ENCODE data around the gene INTS1. TPM values are rescaled to one million over a fixed set of nuclear protein-coding genes. Genes with fewer than 3 reads are reported as not detected.
A peak's percentile ranks its signal among the peaks of the same experiment; 100 is the strongest.

INTS1 gene, protein sequence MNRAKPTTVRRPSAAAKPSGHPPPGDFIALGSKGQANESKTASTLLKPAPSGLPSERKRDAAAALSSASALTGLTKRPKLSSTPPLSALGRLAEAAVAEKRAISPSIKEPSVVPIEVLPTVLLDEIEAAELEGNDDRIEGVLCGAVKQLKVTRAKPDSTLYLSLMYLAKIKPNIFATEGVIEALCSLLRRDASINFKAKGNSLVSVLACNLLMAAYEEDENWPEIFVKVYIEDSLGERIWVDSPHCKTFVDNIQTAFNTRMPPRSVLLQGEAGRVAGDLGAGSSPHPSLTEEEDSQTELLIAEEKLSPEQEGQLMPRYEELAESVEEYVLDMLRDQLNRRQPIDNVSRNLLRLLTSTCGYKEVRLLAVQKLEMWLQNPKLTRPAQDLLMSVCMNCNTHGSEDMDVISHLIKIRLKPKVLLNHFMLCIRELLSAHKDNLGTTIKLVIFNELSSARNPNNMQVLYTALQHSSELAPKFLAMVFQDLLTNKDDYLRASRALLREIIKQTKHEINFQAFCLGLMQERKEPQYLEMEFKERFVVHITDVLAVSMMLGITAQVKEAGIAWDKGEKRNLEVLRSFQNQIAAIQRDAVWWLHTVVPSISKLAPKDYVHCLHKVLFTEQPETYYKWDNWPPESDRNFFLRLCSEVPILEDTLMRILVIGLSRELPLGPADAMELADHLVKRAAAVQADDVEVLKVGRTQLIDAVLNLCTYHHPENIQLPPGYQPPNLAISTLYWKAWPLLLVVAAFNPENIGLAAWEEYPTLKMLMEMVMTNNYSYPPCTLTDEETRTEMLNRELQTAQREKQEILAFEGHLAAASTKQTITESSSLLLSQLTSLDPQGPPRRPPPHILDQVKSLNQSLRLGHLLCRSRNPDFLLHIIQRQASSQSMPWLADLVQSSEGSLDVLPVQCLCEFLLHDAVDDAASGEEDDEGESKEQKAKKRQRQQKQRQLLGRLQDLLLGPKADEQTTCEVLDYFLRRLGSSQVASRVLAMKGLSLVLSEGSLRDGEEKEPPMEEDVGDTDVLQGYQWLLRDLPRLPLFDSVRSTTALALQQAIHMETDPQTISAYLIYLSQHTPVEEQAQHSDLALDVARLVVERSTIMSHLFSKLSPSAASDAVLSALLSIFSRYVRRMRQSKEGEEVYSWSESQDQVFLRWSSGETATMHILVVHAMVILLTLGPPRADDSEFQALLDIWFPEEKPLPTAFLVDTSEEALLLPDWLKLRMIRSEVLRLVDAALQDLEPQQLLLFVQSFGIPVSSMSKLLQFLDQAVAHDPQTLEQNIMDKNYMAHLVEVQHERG (N-terminal part only)
- 94.3 and 97.9 TPM in 2 replicates for total RNA-seq

DNA sequence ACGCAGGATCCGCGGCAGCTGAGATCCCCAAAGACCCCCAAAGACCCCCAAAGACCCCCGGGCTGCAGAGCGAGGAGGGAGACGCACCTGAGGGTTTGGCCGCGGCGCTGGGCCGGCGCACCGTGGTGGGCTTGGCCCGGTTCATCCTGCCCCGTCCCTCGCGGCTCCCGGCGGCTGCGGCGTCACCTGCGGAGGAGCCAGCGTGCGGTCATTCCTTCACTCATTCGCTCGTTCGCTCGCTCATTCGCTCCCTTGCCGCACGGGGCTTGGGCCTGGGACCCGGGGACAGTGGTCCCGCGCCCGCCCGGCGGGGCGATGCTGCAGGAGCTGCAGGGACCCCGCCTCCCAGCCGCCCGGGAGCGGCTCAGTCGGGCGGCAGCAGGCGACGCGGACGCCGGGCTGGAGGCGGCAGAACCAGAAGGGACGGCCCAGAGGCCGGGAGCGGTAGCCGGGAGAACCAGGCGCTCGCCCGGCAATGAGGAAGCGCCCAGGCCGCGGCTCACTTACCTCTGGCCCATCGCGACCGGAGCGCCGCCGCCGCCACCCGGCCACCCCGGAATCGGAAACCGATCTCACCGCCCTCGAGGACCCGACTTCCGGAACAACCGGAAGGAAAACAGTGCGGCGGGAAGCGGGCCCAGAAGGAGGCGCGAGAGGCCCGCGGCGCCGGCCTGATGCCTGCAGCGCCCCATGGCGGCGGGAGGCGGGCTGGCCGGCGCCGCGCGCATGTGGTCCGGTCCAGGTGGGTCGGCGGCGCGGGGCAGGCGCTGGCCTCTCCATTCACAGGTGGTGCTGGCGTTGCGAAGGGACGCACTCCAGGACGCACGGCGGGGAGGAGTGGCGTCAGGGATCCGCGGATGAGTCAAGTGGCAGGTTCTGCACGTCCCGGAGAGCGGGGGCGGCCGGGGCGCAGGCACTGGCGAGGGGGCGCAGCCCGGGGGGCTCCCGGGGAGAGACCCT lies at the start of gene INTS1:
Gene INTS1, minus strand, starts transcription at position 574 of the 960 bp plus-strand sequence. Its CDS starts 429 bp downstream, at position 145.
- peaks cover 19% of the 10 kb centered on the region for H3K36me3 Mint-ChIP-seq (ENCODE audit: low read depth)
- peaks cover 31% of the 10 kb centered on the region for H3K4me1 Mint-ChIP-seq (ENCODE audit: low read depth)
- H3K4me3 Mint-ChIP-seq = peak within 1 kb of the TSS; percentile 89
- H3K9me3 Mint-ChIP-seq = no peaks in the 10 kb centered on the region
- intact Hi-C loops (cut with micrococcal nuclease) = loop anchor here (1.0 to 2.0 kb wide), 5 partner anchors 26 to 91 kb away; partner anchors contain the start of genes MAFK, MICALL2 and PSMG3
- no peaks in the 10 kb centered on the region for H3K27me3 Mint-ChIP-seq (ENCODE audit: insufficient read depth)
- peak within 1 kb of the TSS; percentile 85 for H3K27ac Mint-ChIP-seq
- peak; percentile 90 for DNase-seq (ENCODE audit: low spot score)

DNA sequence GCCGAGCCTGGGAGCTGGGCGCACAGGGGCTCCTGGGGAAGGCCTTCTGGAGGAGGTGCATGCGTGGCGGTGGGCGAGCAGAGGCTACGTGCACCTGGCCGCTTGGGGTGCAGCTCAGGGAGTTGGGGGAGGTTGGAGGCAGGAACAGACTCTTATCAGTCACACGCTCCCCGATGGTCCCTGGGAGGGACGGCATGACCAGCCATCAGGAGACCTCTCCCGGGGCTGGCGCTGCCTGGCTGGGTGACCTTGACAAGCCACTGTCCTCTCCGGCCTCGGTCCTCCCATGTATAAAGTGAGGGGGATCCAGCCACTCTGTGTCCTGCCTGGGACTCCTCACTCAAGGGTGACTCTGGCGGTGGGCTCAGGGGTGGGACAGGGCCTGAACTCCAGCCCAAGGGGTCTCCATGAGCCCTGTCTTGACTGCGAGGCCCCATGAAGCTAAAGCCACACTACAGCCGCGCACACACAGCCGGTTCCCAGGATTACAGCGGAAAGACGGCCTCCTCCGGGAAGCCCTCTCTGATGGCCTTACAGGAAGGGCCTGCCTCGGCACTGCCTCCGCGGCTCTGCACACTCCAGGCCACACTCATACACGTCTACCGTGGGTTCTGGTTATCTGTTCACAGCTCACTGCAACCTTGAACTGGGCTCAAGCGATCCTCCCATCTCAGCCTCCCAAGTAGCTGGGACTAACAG lies 49.5 kb upstream of the INTS1 start:
- Mint-ChIP-seq H3K4me1 (ENCODE audit: low read depth) (no peaks in the 10 kb centered on the region), H3K9me3 (no peaks in the 10 kb centered on the region), H3K27ac (no peak overlapping the region), H3K27me3 (ENCODE audit: insufficient read depth) (no peaks in the 10 kb centered on the region), H3K36me3 (ENCODE audit: low read depth) (no peaks in the 10 kb centered on the region), H3K4me3 (no peak overlapping the region)
- no peak for DNase-seq (ENCODE audit: low spot score)
- intact Hi-C loops (cut with micrococcal nuclease) = no loop called here

DNA sequence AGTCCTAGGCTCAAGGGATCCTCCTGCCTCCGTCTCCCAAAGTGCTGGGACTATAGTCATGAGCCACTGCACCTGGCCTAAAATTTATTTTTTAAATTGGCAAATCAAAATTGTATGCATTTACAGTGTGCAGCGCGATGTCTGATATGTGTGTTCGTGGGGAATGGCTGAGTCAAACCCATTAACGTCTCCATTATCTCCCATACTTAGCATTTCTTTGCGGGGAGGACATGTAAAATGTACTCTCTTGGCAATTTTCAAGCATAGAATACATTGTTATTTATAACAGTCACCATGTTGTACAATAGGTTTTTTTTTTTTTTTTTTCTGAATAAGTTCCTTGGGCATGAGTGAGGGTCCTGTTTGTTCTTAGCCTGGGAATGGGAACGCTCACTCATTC lies 48.0 kb upstream of the INTS1 start:
- Mint-ChIP-seq H3K36me3 (ENCODE audit: low read depth) (no peaks in the 10 kb centered on the region), H3K27ac (no peak overlapping the region)

DNA sequence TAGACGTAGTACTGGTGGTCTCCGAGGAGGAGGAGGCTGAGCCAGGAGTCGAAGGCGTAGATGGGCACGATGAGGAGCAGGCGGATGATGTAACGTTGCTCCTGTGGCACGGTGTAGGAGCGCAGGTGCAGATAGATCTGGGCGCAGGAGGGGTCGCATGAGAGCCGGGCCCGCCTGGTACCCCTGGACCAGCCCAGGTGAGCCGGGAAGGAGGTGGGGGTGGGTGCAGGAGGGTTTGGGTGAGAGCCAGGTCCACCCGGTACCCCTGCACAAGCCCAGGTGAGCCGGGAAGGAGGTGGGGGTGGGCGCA lies 46.6 kb upstream of the INTS1 start:
- Mint-ChIP-seq H3K4me1 (ENCODE audit: low read depth) (no peaks in the 10 kb centered on the region), H3K36me3 (ENCODE audit: low read depth) (no peaks in the 10 kb centered on the region), H3K4me3 (no peak overlapping the region), H3K9me3 (no peaks in the 10 kb centered on the region), H3K27me3 (ENCODE audit: insufficient read depth) (no peaks in the 10 kb centered on the region), H3K27ac (no peak overlapping the region)
- DNase-seq (ENCODE audit: low spot score) = no peak
- intact Hi-C loops (cut with micrococcal nuclease) = no loop called here

More for the DNA sequence above, 48.0 kb upstream of the INTS1 start:
- no peaks in the 10 kb centered on the region for H3K9me3 Mint-ChIP-seq
- no peaks in the 10 kb centered on the region for H3K4me1 Mint-ChIP-seq (ENCODE audit: low read depth)
- intact Hi-C loops (cut with micrococcal nuclease) = no loop called here
- no peak overlapping the region for H3K4me3 Mint-ChIP-seq
- no peaks in the 10 kb centered on the region for H3K27me3 Mint-ChIP-seq (ENCODE audit: insufficient read depth)
- DNase-seq (ENCODE audit: low spot score) = no peak

DNA sequence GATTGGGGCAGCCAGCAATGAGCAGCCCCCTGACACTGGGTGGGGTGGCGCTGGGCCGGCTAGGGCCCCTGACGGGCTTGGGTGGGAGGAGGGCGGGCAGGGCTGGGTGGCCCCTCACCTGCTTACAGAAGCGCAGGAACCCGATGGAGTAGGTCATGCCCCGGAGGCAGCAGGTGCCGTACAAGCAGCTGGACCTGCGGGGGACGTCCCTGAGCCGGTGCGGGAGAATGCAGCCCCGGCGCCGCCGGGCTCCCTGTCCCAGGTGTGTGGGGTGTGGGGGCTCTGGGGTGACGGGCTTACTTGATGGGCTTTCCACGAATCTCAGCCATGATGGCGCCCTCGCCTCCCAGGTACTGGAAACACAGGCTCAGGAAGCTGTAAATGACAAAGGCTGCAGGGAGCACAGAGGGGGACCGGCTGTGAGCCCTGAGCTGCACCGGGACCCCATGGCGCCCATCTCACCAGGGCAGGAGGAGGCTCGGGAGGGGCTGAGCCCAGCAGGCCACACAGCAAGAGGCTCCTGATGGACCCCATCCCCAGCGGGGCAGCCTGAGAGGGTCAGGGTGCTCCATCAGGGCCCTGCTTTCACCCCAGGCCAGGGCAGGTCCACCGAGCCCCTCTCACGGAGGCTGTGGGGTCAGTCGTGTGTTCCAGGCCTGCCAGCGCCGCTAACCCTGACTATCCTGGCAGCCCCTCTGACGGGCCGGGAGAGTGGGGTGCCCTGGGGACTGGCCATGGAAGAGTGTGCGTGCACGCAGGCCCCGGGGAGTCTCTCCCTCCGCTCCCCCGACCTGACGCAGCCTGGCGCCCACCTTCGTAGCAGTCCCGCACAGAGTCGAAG lies 46.0 kb upstream of the INTS1 start:
- no peak overlapping the region for H3K27ac Mint-ChIP-seq
- no peaks in the 10 kb centered on the region for H3K36me3 Mint-ChIP-seq (ENCODE audit: low read depth)
- no peak for DNase-seq (ENCODE audit: low spot score)
- intact Hi-C loops (cut with micrococcal nuclease) = no loop called here
- H3K9me3 Mint-ChIP-seq = no peaks in the 10 kb centered on the region
- no peaks in the 10 kb centered on the region for H3K27me3 Mint-ChIP-seq (ENCODE audit: insufficient read depth)
- no peak overlapping the region for H3K4me3 Mint-ChIP-seq
- H3K4me1 Mint-ChIP-seq (ENCODE audit: low read depth) = no peaks in the 10 kb centered on the region

DNA sequence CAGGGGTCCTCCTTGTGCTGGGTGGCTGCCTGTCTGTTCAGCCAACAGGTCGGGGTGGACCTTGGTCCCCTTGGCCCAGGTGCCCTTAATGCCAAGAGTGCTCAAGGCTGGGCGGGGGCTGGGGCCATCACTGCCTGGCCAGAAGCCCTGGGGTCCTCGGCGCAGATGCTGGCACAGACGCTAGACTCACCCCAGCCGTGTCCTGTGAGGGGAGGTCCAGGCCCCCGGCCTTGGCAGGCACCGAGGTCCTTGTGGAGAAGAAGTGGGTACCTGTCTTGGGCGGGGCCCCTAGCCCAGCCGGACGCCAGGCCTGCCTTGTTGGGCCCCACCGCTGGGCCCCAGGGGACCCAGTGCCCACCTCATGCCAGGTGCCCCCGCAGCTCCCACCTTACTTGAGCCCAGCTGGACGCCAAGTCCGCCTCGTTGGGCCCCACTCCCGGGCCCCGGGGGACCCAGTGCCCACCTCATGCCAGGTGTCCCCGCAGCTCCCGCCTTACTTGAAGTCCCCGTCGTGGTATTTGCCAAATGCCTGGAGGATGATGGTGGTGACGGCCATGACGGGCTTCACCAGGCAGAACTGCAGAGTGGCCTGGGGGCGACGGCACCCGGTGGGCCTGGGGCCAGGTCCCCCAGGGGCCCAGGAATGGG lies 45.3 kb upstream of the INTS1 start:
- H3K9me3 Mint-ChIP-seq = no peaks in the 10 kb centered on the region
- H3K27ac Mint-ChIP-seq = no peak overlapping the region
- H3K4me3 Mint-ChIP-seq = no peak overlapping the region
- no peaks in the 10 kb centered on the region for H3K4me1 Mint-ChIP-seq (ENCODE audit: low read depth)
- DNase-seq (ENCODE audit: low spot score) = no peak
- intact Hi-C loops (cut with micrococcal nuclease) = no loop called here
- no peaks in the 10 kb centered on the region for H3K27me3 Mint-ChIP-seq (ENCODE audit: insufficient read depth)
- H3K36me3 Mint-ChIP-seq (ENCODE audit: low read depth) = no peaks in the 10 kb centered on the region

DNA sequence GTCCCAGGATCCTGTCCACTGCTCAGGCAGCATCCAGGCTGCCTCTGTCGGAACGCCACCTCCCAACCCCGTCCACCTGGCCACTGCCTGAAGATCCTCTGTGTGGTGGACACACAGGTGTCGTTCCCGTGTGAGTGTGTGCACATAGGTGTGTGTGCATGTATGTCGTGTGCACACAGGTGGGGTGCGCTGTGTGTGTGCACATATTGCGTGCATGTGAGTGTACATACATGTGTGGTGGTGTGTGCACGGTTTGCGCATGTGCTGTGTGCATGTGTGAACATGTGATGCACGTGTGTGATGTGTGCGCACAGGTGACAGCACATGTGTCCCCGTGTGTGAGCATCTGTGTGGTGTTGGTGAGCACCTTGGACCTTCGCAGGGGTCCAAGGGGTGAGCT lies 44.8 kb upstream of the INTS1 start:
- no peaks in the 10 kb centered on the region for H3K4me1 Mint-ChIP-seq (ENCODE audit: low read depth)
- no peak for DNase-seq (ENCODE audit: low spot score)
- H3K27me3 Mint-ChIP-seq (ENCODE audit: insufficient read depth) = no peaks in the 10 kb centered on the region
- H3K36me3 Mint-ChIP-seq (ENCODE audit: low read depth) = no peaks in the 10 kb centered on the region
- no peaks in the 10 kb centered on the region for H3K9me3 Mint-ChIP-seq
- no peak overlapping the region for H3K4me3 Mint-ChIP-seq
- H3K27ac Mint-ChIP-seq = no peak overlapping the region
- intact Hi-C loops (cut with micrococcal nuclease) = no loop called here

DNA sequence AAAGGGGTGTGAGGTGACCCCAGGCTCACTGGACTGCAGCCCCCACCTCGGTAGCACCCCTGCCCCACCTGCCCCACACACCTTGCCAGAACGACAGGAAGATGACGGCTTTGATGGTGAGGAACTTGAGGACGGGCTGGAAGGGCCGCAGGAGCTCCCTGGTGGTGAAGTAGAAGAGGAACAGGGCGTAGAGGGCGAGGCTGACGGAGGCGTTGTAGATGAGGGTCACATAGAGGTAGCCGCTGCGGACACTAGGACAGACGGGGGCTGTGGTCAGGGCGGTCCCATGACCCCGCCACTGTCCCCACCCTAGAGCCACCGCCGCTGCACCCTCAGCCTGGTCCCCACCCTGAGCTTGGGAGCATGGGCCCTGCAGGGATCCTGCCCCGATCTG lies 44.2 kb upstream of the INTS1 start:
- no peak overlapping the region for H3K4me3 Mint-ChIP-seq
- no peaks in the 10 kb centered on the region for H3K36me3 Mint-ChIP-seq (ENCODE audit: low read depth)

DNA sequence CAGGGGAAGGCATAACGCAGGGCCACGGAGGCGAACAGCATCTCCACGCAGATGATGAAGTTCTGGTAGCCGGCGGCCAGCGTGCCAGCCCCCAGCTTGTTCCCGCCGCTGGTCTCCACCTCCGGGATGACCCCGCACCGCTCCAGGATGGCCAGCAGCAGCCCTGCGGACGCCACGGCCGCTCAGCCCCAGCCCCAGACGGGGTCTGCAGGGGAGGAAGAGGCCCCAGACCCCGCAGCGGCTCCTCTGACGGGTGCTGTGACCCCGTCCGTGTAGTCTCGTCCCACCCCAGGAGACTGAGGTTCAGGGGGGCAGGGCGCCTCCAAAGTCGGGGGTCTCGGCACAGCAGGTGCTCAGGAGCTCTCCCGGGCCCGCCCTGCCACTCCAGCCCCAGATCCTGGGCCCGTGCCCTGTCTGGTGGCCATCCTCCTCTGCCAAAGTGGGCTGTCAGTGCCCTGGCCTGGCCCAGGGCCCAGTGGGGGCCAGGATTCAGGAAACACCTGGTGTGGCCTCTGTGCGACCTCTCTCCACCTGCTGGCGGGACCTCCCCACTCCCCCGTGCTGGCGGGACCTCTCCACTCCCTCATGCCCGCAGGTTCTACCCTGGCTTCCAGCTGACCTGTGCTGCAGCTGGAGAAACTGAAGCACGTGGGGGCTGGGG lies 43.7 kb upstream of the INTS1 start:
- Mint-ChIP-seq H3K27me3 (ENCODE audit: insufficient read depth) (no peaks in the 10 kb centered on the region), H3K9me3 (no peaks in the 10 kb centered on the region), H3K27ac (no peak overlapping the region), H3K4me3 (no peak overlapping the region), H3K36me3 (ENCODE audit: low read depth) (no peaks in the 10 kb centered on the region), H3K4me1 (ENCODE audit: low read depth) (no peaks in the 10 kb centered on the region)
- intact Hi-C loops (cut with micrococcal nuclease) = no loop called here
- DNase-seq (ENCODE audit: low spot score) = no peak

More for the DNA sequence above, 44.2 kb upstream of the INTS1 start:
- no peaks in the 10 kb centered on the region for H3K9me3 Mint-ChIP-seq
- no peak for DNase-seq (ENCODE audit: low spot score)
- intact Hi-C loops (cut with micrococcal nuclease) = no loop called here
- no peaks in the 10 kb centered on the region for H3K27me3 Mint-ChIP-seq (ENCODE audit: insufficient read depth)
- H3K4me1 Mint-ChIP-seq (ENCODE audit: low read depth) = no peaks in the 10 kb centered on the region
- no peak overlapping the region for H3K27ac Mint-ChIP-seq

All from activated T-helper 1 cell treated with anti-CD3 and anti-CD28 coated beads, Interleukin-12 subunit alpha, Interleukin-12 subunit beta, Interleukin-2, Interleukin-4 antibody, amounts not matched to agents 30 ng/mL and 10 ng/mL and 1 ng/mL, durations not matched to agents 14 hours and 24 hours and 36 hours (primary cell).